DMS 273 treated with DMSO at 0.1 percent for 48 hours (cell line): ENCODE measurements around the gene A2ML1.
"Not testable (repeated sequence)": the region's sequence is repeated elsewhere in the genome, so short reads cannot be mapped to it uniquely, and the experiment has no call there.

Experiments
- DNase-seq: peaks from one replicate; lab custom pipeline; 2025; lab: John Stamatoyannopoulos, UW

The A2ML1 gene

DNA sequence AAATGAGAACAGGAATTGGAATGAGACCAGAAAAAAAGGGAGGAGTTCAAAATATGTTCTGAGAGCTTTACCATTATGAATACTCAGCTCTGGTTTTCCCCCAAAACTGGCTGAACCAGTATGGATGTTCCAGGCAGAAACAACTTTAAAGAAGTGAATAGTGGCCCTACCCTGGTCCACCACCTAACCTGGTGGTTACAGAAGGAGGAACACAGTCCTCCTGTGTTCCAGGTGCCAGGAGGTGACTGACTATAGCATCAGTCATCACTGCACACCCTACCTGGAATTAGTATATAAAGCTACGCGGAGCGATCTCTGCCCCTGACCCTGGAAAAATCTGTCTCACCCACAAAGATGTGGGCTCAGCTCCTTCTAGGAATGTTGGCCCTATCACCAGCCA, at the start of gene A2ML1:
Gene A2ML1, plus strand, starts transcription at position 324 of the 400 bp plus-strand sequence. Its CDS starts 31 bp downstream, at position 355.
- DNase-seq: no peak

DNA sequence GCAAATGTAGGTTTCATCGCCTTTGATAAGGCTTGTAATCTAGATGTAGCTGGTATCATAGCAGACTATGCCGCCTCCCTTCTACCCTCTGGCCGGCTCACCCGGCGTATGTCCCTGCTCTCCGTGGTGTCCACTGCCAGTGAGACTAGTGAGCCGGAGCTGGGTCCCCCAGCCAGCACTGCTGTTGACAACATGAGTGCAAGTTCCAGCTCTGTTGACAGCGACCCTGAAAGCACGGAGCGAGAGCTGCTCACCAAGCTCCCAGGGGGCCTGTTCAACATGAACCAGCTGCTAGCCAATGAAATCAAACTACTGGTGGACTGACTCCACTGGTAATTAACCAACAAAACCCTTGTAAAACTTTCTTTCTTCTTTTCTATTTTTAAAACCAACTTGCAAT, 49.0 kb upstream of the A2ML1 start:
- no peak for DNase-seq

DNA sequence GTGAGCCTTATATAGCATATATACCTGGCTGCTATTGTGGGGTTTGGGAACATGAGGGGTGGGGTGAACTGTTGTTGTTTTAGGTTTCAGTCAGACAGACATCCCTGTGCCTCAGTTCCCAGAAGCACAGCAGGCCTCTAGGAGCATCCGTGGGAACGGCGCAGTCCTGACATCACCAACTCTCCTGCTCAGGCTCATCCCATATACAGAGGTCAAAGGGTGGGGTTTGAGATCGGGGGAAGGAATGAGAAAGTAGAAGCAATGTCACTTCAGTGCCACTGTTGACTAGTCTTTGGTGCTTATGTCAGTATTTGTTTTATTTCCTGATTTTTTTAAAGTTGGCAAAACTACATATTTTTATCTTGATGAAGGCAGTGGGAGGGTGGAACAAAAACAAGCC, 43.1 kb upstream of the A2ML1 start:
- DNase-seq: no peak

DNA sequence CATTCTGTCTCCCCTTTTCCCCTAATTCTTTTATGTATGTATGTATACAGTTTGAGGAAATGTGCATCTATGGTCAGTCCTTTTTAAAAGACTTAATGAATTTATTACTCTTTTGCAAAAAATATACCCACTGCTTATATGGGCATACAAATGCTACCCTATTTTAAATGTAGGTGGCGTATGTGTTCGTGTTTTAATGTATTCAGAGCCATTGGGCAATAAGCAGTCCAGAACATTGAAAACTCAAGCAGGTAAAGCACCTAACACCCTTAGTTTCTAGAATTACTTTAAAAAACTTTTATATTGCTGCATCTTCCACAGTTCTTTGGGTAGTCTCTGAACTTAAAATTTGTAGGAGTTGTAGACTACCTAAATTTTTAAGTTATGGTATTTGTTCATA, 42.6 kb upstream of the A2ML1 start:
- no peak for DNase-seq

DNA sequence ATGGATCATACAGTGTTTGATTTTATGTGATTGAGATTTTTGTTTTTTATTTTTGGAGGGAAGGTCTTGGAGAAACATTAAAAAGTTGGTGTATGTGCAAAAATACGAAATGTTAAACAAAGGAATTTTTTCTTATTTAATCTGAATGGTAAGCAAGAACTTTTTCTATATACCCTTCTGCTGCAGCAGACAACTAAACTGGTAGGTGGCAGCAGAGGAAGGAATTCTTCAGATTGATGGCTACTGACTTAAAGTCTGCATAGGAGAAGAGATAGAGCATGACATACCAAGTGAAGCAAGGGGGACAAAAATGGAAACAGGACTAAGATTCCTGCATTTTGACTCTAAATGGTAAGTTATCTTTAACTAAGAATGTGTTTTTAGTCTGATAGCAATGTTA, 42.0 kb upstream of the A2ML1 start:
- peak; percentile 0 for DNase-seq

DNA sequence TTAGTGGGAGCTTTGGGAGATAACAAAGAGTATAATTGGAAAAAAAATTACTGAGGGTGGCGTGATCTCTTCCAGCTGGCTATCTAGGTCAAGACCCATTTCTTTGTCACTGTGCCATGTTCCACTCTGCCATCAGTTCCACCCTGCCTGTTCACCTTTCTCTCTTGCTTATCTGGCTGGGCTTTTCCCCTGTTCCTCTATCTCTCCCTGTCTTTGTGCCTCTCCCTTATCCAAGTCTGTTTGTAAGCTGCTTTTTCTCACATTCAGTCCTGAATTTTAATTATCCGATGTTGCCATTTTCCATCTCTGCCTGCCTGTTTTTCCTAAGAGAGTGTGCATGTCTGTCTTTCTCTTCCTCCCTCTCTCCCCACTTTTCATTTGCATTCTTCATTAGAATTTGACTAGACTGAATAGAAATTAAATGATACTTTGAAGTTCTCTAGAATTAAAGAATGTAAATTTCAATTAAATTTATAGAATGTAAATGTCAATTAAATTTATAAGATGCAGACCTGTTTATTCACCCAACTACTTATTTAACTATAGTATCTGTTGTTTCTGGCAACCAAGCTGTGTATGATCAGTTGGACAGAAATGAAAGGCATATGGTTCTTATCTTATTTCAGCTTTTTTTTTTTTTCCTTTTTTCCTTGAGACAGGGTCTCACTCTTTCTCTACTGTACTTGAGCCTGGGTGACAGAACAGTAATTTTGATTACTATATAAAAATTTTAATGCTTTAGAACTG, 40.9 kb upstream of the A2ML1 start:
- DNase-seq: no peak

DNA sequence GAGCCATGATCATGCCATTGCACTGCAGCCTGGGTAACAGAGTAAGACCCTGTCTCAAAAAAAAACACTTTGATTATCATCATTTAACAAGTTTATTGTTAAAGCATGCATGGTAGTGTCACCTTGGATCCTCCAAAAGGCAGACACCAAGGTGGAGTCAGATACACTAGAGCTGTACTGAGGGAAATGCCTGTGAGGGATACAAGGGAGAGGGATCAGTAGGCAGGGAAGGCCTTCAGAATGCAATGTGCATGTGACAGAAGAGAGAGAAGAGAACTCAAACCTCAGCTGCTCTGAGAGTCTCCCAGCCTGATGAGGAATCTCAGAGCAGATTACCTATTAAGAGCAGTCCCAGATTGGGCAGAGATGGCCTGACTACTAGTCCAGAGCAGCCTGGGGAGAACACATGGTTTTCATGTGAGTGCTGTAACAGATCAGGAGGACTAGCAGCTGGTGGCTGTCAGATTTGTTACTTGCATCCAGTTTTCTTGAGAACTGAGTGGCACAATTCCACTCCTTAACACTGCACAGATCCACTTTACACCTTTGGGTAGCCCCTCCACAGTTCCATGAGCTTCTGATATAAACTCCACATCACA, 38.0 kb upstream of the A2ML1 start:
- DNase-seq: no peak

DNA sequence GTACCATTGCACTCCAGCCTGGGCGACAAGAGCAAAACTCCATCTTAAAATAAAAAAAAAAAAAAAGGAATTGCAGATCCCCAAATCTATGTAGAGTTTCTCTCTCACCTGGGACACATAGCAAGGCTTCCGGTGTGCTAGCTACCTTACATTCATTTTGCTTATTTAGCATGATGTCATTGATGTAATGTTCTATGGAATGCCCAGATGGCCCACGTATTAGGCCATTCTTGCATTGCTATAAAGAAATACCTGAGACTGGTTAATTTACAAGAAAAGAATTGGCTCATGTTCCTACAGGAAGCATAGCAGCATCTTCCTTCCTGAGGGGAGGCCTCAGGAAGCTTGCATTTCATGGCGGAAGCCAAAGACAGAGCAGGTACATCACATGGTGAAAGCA, 36.9 kb upstream of the A2ML1 start:
- no peak for DNase-seq

DNA sequence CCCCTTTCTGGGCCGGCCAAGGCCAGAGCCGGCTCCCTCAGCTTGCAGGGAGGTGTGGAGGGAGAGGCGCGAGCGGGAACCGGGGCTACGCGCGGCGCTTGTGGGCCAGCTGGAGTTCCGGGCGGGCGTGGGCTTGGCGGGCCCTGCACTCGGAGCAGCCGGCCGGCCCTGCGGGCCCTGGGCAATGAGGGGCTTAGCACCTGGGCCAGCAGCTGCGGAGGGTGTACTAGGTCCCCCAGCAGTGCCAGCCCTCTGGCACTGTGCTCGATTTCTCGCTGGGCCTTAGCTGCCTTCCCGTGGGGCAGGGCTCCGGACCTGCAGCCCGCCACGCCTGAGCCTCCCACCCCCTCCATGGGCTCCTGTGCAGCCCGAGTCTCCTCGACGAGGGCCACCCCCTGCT, 35.2 kb upstream of the A2ML1 start:
- not testable (repeated sequence) for DNase-seq

DNA sequence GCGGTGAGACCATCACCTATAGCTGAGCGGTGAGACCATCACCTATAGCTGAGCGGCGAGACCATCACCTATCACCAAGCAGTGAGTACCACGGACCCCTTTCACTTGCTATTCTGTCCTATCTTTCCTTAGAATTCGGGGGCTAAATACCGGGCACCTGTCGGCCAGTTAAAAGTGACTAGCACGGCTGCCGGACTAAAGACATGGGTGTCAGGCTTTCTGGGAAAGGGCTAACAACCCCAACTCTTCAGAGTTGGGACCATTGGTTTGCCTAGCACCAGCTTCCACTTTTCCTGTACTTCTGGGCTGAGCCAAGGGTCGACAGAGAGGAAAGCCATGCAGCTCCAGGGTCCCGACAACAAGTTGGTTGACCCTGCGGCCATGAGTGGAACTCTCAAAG, 33.7 kb upstream of the A2ML1 start:
- not testable (repeated sequence) for DNase-seq

DNA sequence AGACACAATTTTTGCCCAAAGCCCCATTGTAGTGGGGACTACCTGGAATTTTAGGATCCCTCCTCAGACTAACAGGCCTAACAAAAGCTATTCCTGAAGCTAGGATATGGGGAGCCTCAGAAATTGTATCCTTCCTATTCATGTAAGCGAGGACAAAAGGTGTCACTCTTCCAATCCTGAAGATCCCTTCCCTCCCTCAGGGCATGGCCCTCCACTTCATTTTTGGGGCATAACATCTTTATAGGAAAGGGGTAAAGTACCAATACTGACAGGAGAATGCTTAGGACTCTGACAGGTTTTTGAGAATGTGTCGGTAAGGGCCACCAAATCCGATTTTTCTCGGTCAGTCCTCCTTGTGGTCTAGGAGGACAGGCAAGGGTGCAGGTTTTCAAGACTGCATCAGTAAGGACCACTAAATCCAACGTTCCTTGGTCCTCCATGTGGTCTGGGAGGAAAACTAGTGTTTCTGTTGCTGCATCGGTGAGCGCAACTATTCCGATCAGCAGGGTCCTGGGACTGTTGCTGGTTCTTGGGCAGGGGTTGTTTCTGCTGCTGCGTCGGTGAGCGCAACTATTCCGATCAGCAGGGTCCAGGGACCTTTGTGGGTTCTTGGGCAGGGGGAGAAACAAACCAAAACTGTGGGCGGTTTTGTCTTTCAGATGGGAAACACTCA, 32.9 kb upstream of the A2ML1 start:
- not testable (repeated sequence) for DNase-seq

DNA sequence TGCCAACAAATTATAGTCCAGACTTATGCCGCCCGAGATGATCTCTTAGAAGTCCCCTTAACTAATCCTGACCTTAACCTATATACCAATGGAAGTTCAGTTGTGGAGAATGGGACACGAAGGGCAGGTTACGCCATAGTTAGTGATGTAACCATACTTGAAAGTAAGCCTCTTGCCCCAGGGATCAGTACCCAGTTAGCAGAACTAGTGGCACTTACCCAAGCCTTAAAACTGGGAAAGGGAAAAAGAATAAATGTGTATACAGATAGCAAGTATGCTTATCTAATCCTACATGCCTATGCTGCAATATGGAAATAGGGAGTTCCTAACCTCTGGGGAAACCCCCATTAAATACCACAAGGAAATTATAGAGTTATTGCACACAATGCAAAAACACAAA, 29.2 kb upstream of the A2ML1 start:
- DNase-seq: not testable (repeated sequence)

DNA sequence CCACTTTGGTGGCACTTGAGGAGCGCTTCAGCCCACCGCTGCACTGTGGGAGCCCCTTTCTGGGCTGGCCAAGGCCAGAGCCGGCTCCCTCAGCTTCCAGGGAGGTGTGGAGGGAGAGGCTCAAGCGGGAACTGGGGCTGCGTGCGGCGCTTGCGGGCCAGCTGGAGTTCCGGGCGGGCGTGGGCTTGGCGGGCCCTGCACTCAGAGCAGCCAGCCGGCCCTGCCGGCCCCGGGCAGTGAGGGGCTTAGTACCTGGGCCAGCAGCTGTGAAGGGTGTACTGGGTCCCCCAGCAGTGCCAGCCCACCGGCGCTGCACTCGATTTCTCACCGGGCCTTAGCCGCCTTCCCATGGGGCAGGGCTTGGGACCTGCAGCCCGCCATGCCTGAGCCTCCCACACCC, 27.8 kb upstream of the A2ML1 start:
- not testable (repeated sequence) for DNase-seq

DNA sequence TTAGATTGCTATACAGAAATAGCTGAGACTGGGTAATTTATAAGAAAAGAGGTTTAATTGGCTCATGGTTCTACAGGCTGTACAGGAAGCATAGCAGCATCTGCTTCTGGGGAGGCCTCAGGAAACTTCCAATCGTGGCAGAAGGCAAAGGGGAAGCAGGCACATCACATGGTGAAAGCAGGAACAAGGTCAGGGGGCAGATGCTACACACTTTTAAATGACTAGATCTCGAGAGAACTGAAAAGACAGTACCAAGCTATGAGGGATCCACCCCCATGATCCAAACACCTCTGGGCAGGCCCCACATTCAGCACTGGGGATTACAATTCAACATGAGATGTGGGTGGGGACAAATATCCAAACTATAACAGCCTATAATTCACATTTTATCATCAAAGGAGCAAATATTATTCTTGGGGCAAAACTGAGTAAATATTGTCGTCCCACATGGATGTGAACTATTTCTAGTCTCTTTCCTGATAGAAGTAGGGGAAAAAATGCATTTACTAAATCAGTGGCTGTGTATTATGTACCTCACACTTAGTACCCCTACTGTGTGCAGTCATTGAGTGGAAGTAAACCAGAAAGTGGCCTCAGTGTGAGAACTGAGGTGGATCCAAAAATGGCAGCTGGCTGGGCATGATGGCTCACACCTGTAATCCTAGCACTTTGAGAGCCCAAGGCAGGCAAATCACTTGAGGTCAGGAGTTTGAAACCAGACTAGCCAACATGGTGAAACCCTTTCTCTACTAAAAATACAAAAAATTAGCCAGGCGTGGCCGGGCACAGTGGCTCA, 25.4 kb upstream of the A2ML1 start:
- no peak for DNase-seq

DNA sequence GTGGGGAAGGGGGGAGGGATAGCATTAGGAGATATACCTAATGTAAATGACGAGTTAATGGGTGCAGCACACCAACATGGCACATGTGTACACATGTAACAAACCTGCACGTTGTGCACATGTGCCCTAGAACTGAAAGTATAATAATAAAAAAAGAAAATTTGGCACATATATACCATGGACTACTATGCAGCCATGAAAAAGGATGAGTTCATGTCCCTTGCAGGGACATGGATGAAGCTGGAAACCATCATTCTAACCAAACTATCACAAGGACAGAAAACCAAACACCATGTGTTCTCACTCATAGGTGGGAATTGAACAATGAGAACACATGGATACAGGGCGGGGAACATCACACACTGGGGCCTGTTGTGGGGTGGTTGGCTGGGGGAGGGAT, 21.2 kb upstream of the A2ML1 start:
- DNase-seq: not testable (repeated sequence)

DNA sequence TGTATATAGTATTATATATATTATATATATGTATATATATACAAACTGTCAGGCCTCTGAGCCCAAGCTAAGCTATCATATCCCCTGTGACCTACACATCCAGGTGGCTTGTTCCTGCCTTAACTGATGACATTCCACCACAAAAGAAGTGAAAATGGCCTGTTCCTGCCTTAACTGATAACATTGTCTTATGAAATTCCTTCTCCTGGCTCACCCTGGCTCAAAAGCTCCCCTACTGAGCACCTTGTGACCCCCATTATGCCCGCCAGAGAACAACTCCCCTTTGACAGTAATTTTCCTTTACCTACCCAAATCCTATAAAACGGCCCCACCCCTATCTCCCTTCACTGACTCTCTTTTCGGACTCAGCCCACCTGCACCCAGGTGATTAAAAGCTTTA, 17.6 kb upstream of the A2ML1 start:
- not testable (repeated sequence) for DNase-seq

DNA sequence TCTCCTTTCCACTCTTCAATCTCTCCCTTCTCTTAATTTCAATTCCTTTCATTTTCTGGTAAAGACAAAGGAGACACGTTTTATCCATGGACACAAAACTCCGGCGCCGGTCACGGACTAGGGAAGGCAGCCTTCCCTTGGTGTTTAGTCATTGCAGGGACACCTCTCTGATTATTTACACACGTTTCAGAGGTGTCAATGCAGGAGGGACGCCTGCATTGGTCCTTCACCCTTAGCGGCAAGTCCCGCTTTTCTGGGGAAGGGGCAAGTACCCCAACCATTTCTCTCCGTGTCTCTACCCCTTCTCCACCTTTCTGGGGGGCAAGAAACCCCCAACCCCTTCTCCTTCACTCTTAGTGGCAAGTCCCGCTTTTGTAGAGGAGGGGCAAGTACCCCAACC, 16.9 kb upstream of the A2ML1 start:
- not testable (repeated sequence) for DNase-seq

DNA sequence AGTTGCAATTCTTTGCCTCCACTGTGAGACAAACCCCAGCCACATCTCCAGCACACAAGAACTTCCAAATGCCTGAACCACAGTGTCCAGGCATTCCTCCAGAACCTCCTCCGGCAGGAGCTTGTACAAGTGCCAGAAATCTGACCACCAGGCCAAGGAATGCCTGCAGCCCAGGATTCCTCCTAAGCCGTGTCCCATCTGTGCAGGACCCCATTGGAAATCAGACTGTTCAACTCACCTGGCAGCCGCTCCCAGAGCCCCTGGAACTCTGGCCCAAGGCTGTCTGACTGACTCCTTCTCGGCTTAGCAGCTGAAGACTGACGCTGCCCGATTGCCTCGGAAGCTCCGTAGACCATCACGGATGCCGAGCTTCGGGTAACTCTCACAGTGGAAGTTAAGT, 15.3 kb upstream of the A2ML1 start:
- not testable (repeated sequence) for DNase-seq

DNA sequence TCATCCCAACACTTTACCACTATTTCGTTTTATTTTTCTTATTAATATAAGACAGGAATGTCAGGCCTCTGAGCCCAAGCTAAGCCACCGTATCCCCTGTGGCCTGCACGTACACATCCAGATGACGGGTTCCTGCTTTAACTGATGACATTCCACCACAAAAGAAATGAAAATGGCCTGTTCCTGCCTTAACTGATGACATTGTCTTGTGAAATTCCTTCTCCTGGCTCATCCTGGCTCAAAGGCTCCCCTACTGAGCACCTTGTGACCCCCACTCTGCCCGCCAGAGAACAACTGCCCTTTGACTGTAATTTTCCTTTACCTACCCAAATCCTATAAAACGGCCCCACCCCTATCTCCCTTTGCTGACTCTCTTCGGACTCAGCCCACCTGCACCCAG, 12.3 kb upstream of the A2ML1 start:
- DNase-seq: not testable (repeated sequence)

DNA sequence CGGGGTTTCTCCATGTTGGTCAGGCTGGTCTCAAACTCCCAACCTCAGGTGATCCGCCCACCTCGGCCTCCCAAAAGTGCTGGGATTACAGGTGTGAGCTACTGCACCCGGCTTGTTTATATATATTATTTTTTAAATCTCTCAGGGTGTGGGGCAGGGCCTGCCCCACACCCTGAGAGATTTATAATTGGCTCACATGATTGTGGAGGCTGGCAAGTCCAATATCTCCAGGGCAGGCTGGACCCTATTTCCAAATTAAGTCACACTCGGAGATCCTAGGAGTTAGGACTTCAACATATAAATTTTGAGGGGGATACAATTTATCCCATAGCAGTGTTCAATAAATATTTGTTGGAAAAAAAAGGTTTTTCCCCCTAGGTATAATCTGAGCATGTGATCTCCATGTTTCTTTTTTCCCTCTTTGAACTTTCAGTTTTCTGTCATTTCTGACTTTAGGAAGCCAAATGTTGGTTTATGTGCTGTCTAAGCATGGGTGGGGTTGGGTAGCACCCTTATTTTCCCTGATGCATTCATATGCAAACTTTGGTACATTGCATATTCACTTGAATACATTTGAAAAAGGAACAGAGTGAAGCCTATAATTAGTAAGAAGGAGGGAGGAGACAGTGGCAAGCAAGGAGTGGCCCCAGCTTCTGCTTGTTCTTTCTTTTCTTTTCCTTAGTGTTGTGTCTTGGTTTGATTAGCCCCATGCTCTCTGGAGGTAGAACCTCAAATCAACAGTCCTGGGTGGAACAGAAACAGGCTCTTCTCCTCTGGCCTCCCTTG, 8.7 kb upstream of the A2ML1 start:
- no peak for DNase-seq

DNA sequence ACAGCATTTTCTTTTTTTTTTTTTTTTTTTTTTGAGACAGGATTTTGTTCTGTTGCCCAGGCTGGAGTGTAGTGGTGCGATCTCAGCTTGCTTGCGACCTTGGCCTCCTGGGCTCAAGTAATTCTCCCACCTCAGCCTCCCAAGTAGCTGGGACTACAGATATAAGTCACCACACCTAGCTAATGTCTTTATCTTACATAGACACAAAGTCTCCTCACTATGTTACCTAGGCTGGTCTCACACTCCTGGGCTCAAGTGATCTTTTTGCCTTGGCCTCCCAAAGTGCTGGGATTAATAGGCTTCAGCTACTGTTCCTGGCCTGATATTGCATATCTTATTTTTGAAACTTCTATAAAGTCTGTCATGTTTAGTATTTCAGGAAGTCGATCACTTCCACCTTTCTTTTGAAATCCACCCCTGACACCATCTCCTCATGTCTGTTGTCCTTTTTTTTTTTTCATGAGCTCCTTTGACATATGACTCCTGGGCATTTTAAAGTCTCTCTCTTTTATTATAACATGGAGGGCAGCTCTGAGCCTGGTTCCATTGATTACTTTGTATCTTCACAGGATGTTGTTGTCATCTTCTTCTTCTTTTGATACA, 5.9 kb upstream of the A2ML1 start:
- no peak for DNase-seq
